D721Med (cell line): ENCODE results near the gene PLA2G4C.
"Not testable (repeated sequence)": the region's sequence is repeated elsewhere in the genome, so short reads cannot be mapped to it uniquely, and the experiment has no call there.

Source experiments
- DNase-seq: peaks from one replicate; pipeline ENCODE4 v3.0.0; 2011; ENCODE audit warnings: low spot score; ENCODE audit not compliant: insufficient read length
- FAIRE-seq: peaks from 2 replicates; lab custom pipeline; 2011; peaks lifted over from hg19 to GRCh38; lab: Jason Lieb, UNC
- TF ChIP-seq, protein P1 (sequence below): IDR thresholded peaks from 2 replicates; pipeline ENCODE4 v1.5.1; 2012; ENCODE audit warnings: mild to moderate bottlenecking, control low read depth; ENCODE audit not compliant: insufficient read depth; ENCODE audit errors: missing control alignments

Gene PLA2G4C

GRCh38 chr19:48094855-48095203, 15.8 kb downstream of the PLA2G4C start:
- DNase-seq: no peak
- FAIRE-seq: no peak
- TF ChIP-seq, protein P1, sequence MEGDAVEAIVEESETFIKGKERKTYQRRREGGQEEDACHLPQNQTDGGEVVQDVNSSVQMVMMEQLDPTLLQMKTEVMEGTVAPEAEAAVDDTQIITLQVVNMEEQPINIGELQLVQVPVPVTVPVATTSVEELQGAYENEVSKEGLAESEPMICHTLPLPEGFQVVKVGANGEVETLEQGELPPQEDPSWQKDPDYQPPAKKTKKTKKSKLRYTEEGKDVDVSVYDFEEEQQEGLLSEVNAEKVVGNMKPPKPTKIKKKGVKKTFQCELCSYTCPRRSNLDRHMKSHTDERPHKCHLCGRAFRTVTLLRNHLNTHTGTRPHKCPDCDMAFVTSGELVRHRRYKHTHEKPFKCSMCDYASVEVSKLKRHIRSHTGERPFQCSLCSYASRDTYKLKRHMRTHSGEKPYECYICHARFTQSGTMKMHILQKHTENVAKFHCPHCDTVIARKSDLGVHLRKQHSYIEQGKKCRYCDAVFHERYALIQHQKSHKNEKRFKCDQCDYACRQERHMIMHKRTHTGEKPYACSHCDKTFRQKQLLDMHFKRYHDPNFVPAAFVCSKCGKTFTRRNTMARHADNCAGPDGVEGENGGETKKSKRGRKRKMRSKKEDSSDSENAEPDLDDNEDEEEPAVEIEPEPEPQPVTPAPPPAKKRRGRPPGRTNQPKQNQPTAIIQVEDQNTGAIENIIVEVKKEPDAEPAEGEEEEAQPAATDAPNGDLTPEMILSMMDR: no peak

DNA sequence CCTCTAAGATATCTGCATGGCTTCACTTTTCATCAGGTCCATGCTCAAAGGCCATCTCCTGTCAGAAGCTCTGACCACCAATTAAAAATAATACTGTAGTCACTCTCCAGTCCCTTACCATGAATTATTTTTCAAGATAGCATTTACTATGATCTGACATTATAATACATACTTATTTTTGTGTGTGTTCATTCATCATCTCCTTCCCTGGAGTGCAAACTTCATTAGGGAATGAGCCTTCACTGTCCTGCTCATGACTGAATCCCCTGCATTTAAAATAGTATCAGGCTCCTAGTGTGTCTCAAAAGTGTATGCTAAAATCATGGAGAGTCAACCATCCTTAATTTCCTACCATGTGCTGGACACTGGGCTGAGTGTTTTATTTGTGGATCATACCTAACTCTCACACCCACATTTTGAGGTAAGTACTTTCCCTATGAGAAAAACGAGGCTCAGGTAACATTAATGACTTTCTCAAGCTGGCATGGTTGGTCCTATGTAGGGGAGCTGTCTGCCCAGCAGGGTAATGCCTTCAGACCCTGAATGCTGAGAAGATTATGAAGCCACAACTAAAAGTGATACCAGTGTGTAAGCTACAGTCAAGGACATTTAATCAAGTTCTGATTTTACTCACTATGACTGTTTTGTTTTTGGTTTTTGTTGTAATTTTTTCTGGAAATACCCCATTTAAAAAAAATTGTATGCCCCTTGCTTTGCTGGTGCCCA, 16.3 kb downstream of the PLA2G4C start:
- DNase-seq (no peak), FAIRE-seq (no peak)
- TF ChIP-seq, protein P1: no peak

- FAIRE-seq, DNase-seq: not testable (repeated sequence)
Observed at GRCh38 chr19:48091111-48091718, 19.4 kb downstream of the PLA2G4C start.

GRCh38 chr19:48090281-48090802, 20.3 kb downstream of the PLA2G4C start:
- no peak for FAIRE-seq
- DNase-seq: no peak
- TF ChIP-seq, protein P1: no peak

DNA sequence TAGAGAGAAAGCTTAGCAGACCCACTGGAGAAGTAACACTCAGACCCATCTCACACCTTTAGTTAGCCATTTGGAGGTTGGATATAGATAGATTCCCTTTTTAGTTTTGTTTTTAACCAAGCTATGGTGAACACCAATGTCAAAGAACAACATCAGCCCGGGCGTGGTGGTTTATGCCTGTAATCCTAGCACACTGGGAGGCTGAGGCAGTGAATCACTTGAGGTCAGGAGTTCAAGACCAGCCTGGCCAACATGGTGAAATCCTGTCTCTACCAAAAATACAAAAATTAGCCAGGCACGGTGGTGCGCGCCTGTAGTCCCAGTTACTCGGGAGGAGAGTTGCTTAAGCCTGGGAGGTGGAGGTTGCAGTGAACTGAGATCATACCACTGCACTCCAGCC, 21.6 kb downstream of the PLA2G4C start:
- not testable (repeated sequence) for FAIRE-seq, DNase-seq

DNA sequence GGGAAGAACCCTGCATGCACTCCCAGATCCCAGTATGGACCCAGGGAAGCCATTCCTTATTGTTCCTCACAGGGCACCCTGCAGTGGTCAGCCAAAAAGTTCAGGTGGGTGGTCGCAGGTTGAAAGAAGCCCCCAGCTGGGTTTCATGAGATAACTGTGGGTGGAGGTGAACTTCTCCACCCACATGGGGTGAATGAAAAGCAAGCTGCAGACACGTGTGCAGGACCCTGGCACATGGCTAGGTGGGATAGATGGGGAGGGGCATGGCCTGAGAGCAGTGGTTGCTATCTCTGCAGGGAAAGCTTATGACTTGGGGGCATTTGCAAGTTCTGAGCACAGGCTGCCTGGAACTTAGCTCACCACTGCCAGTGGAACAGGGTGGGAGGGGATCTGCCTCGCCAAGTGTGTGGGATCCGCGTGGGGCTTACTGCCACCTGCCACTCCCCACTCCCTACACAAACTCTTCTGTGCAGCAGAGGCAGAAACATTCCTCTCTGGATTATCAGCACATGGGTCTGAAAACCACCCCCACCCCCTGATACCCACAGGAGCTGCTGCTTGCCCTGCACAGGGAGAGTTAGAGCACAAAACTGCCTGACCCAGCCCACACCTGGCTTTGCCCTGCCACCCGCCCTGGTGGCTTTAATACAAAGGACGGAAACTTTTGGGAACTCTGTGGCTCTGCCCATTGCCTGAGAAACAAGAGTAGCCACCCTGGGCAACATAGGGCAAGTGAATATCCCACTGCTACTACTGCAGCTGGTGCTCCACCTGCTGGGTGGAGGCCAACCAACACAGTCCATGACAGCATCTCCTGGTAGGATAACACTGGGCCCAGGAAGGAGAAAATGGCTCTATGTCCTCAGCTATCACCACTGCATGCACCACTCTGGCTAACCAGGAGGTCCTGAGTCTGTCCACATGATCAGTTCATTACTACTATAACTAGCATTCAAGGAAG, 24.4 kb downstream of the PLA2G4C start:
- TF ChIP-seq, protein P1: peak; percentile 25
- no peak for DNase-seq
- no peak for FAIRE-seq

DNA sequence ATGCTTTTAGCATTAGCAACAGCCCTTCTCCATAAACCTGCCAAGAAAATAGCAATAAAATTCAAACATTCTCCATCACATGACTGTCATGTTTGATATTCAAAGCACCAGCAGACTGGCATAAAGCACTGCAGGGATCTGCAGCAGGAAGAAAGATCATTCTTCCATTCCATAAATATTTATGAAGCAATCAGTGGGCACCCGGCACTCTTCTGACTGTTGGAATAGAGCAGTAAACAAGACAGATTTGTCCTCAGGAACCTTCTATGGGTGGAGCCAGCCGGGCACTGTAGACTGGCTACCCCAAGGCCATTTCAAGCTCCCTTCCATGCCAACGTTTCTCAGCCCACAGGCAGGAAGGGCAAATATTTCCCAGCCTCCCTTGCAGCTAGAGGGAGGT, 25.5 kb downstream of the PLA2G4C start:
- no peak for DNase-seq
- TF ChIP-seq, protein P1: no peak
- FAIRE-seq: no peak
